Lower leg skin (tissue), 4 donors: ENCODE results near the gene FMOD. TPM values are rescaled to one million over a fixed set of nuclear protein-coding genes. Genes with fewer than 3 reads are reported as not detected.

Experiments
- DNase-seq, 2 donors: peaks; one replicate each; pipeline ENCODE4 v3.0.0-alpha.2; 2019; ENCODE audit warnings: low spot score in 2 of 2
- H3K4me3 ChIP-seq: fragments of 200-600 bp; sonication (generic); 2 replicates; pipeline ENCODE4 v1.5.1; 2017; ENCODE audit warnings: mild to moderate bottlenecking, low read depth; ENCODE audit not compliant: poor library complexity, severe bottlenecking
- POLR2A ChIP-seq, 2 donors: fragments of 450-650 bp; IDR thresholded peaks; one replicate each; pipeline ENCODE4 v1.6.1; 2016 to 2017; ENCODE audit warnings: antibody characterized with exemption in 2 of 2, mild to moderate bottlenecking in 1 of 2, moderate library complexity in 1 of 2
- WGBS, 2 donors: methylation state at CpG; one replicate each; pipeline ENCODE4 v1.1.5; 2018; 5-methylcytosine and 5-hydroxymethylcytosine counted together
- intact Hi-C: fragments of 100-400 bp; cut with DNase I; formaldehyde crosslinking; loops from one replicate; pipeline ENCODE4 v1.15.0; 2023; ENCODE audit warnings: low total_unique reads
- total RNA-seq, 4 donors: library from RNA; depleted of rRNA; stranded (reverse); fragments of >200 nt; gene quantifications; one replicate each; pipeline ENCODE4 v1.1.0, GENCODE V29; 2016
- TF ChIP-seq, protein P1 (sequence below), 3 donors: fragments of 450-650 bp; IDR thresholded peaks; one replicate each; pipeline ENCODE4 v1.5.1; 2016; ENCODE audit warnings: antibody characterized with exemption in 3 of 3, mild to moderate bottlenecking in 3 of 3, moderate library complexity in 2 of 3

The FMOD gene
- total RNA-seq, 4 donors from 2014 or later, result 5.6 to 37.7 (median 19.3) TPM

GRCh38 chr1:203382026-203382425 lies 31.1 kb upstream of the FMOD start:
- intact Hi-C loops, result no loop called here
- WGBS, 2 donors, result 92 to 94% methylated on average over 1 of the region's 1 CpG
- DNase-seq, result no peak
- TF ChIP-seq, protein P1, sequence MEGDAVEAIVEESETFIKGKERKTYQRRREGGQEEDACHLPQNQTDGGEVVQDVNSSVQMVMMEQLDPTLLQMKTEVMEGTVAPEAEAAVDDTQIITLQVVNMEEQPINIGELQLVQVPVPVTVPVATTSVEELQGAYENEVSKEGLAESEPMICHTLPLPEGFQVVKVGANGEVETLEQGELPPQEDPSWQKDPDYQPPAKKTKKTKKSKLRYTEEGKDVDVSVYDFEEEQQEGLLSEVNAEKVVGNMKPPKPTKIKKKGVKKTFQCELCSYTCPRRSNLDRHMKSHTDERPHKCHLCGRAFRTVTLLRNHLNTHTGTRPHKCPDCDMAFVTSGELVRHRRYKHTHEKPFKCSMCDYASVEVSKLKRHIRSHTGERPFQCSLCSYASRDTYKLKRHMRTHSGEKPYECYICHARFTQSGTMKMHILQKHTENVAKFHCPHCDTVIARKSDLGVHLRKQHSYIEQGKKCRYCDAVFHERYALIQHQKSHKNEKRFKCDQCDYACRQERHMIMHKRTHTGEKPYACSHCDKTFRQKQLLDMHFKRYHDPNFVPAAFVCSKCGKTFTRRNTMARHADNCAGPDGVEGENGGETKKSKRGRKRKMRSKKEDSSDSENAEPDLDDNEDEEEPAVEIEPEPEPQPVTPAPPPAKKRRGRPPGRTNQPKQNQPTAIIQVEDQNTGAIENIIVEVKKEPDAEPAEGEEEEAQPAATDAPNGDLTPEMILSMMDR (IDR thresholded peaks at IDR 0.05), result no peak
- no peak overlapping the region for H3K4me3 ChIP-seq

DNA sequence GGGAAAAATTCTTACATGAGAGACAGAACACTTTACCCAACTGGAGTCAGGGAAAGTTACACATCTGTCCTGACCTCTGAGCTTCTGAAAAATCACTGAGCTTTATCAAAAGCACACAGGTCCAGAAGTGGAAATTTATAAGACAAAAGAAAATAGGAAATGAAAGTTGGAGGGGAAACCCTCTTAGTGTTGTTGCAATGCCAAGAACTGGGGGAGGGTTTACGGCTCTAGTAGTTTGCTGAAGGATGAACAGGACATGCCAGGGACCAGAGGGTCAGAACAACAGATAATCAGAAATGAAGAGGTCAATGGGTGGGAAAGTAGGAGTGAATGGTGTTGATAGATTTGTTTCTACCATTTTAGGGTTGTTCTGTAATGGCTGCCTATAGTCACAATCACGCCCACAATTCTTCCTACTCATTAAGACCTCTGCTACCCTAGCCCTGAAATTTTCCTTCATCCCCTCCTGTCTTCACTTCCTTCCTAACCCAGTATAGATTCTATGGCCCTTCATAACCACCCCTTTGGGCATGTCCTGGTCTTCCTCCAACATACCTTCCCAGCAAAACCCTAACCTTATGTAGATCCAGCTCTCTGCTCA lies 30.3 kb upstream of the FMOD start:
- no peak for DNase-seq
- H3K4me3 ChIP-seq, result no peak overlapping the region
- TF ChIP-seq POLR2A (IDR thresholded peaks at IDR 0.05), result no peak
- TF ChIP-seq, protein P1 (IDR thresholded peaks at IDR 0.05), result no peak
- whole genome bisulfite sequencing, 2 donors, result 65 to 74% methylated on average over 2 of the region's 2 CpGs
- intact Hi-C loops, result no loop called here

- TF ChIP-seq, protein P1 (IDR thresholded peaks at IDR 0.05), result no peak
- TF ChIP-seq POLR2A (IDR thresholded peaks at IDR 0.05), result no peak
- intact Hi-C loops, result no loop called here
Observed at GRCh38 chr1:203380420-203381150, 29.7 kb upstream of the FMOD start.

GRCh38 chr1:203379825-203380224 lies 28.9 kb upstream of the FMOD start:
- intact Hi-C loops, result no loop called here
- no peak overlapping the region for H3K4me3 ChIP-seq
- 62 to 68% methylated on average over 1 of the region's 1 CpG for WGBS, 2 donors
- no peak for DNase-seq
- TF ChIP-seq, protein P1 (IDR thresholded peaks at IDR 0.05), result no peak
- no peak for TF ChIP-seq POLR2A (IDR thresholded peaks at IDR 0.05)

More at GRCh38 chr1:203380420-203381150, 29.7 kb upstream of the FMOD start:
- 44 to 57% methylated on average over 4 of the region's 4 CpGs for WGBS, 2 donors
- DNase-seq, result no peak
- no peak overlapping the region for H3K4me3 ChIP-seq

DNA sequence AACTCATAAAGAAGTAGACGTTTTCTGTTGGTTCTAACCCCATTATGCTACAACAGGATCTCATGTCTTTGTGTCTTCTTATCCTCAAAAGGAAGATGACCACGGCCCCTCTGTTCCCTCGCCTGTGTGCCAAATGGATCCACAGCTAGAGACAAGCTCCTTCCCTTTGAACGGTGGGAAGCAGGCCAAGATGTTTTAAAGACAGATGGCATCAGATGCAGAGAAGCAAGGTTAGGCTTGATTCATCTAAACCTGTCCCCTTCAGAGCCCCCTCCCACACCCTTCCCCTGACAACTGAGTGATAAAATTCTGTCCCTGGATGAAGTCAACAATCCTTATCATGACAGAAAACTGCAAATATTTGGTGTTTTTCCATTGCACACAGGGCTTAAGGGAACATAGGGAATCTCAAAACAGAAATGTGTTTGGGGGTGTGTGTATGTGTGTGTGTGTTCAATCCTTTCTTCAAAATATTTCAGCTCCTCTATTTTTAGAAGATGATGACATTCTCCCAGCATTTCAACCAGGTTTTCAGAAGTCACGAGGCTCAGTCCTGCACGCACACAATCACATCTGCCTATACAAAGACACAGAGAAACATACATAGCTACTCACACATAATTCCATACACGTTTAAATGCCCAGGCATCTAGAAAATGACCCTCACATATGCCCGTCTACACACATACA lies 27.8 kb upstream of the FMOD start:
- WGBS, 2 donors, result 55 to 59% methylated on average over 8 of the region's 8 CpGs

More for the DNA sequence above, 27.8 kb upstream of the FMOD start:
- DNase-seq, result no peak
- intact Hi-C loops, result no loop called here
- no peak overlapping the region for H3K4me3 ChIP-seq
- TF ChIP-seq, protein P1 (IDR thresholded peaks at IDR 0.05), result no peak
- no peak for TF ChIP-seq POLR2A (IDR thresholded peaks at IDR 0.05)
